ENCODE data around the gene RPTOR. TPM values are rescaled to one million over a fixed set of nuclear protein-coding genes. Genes with fewer than 3 reads are reported as not detected.

RPTOR gene
- total RNA-seq, 1 experiment from 2014 or later, result 66.7 TPM

- no peaks in the 10 kb centered on the region for H3K27me3 Mint-ChIP-seq (ENCODE audit: insufficient read depth, unreplicated experiment)
- peaks cover 57% of the 10 kb centered on the region for H3K36me3 Mint-ChIP-seq (ENCODE audit: insufficient read depth, unreplicated experiment)
- no peak overlapping the region for H3K4me3 ChIP-seq (ENCODE audit: low read depth, low read length)
- no peaks in the 10 kb centered on the region for H3K27me3 ChIP-seq (replicated peaks; ENCODE audit: control insufficient read depth, insufficient read depth, low read length)
- no TSS peak for BruUV-seq (replicated peaks)
- POLR2A ChIA-PET, result interaction anchor here (1.0 to 2.5 kb wide), 3 partner anchors 29 to 337 kb away, joined by 3 to 9 read pairs (median 4); no protein-coding TSS in a partner anchor
- DNase-seq, result peak; percentile 87
- TF ChIP-seq, protein P1, sequence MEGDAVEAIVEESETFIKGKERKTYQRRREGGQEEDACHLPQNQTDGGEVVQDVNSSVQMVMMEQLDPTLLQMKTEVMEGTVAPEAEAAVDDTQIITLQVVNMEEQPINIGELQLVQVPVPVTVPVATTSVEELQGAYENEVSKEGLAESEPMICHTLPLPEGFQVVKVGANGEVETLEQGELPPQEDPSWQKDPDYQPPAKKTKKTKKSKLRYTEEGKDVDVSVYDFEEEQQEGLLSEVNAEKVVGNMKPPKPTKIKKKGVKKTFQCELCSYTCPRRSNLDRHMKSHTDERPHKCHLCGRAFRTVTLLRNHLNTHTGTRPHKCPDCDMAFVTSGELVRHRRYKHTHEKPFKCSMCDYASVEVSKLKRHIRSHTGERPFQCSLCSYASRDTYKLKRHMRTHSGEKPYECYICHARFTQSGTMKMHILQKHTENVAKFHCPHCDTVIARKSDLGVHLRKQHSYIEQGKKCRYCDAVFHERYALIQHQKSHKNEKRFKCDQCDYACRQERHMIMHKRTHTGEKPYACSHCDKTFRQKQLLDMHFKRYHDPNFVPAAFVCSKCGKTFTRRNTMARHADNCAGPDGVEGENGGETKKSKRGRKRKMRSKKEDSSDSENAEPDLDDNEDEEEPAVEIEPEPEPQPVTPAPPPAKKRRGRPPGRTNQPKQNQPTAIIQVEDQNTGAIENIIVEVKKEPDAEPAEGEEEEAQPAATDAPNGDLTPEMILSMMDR (IDR thresholded peaks at IDR 0.05; ENCODE audit: insufficient read depth in 1 of 2, low read depth in 1 of 2, low read length in 1 of 2, severe bottlenecking in 1 of 2, unreplicated experiment in 1 of 2), result no peak
- H3K4me1 Mint-ChIP-seq (ENCODE audit: low read depth, unreplicated experiment), result peaks cover 52% of the 10 kb centered on the region
- H3K4me1 ChIP-seq, result peaks cover 31% of the 10 kb centered on the region
- peaks cover 16% of the 10 kb centered on the region for H3K9me3 Mint-ChIP-seq (ENCODE audit: unreplicated experiment)
- H3K27ac Mint-ChIP-seq (ENCODE audit: unreplicated experiment), result peak overlapping the region; percentile 88
- H3K9me3 ChIP-seq, result 0 out of 2 replicates have a peak, but pooled peaks cover 3% of the 10 kb centered on the region
- intact Hi-C loops (cut with micrococcal nuclease; ENCODE audit: unreplicated experiment), result loop anchor here (2.0 kb wide), 1 partner anchor 29 kb away; no protein-coding TSS in a partner anchor
- H3K4me3 Mint-ChIP-seq (ENCODE audit: unreplicated experiment), result peak overlapping the region; percentile 62
- CTCF ChIA-PET, result interaction anchor here (0.5 to 1.1 kb wide), 6 partner anchors 17 to 693 kb away, joined by 3 read pairs; no protein-coding TSS in a partner anchor
- H3K36me3 ChIP-seq (ENCODE audit: control insufficient read depth, insufficient read depth, low read length), result peaks cover 1% of the 10 kb centered on the region
Measured at GRCh38 chr17:80791758-80792284, 247.2 kb downstream of the RPTOR start.

DNA sequence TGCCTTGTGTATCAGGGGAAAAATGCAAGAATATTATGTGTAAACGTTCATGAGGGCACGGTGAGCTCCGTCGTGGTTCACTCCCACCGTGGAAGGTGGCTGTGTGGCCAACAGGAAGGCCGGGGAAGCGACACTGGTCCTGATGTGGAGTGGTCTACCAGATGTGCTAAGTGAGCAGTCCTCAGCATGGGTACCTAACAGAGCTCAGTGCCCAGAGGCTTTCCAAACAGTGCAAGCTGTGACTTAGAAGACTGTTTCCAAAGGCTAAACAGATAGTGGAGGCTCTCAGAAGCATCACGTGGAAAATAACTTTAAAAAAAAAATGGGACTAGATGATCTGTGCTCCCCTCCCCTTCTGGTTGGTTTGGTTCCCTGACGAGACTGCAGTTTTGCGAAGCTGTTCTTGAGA lies 247.7 kb downstream of the RPTOR start:
- Mint-ChIP-seq H3K27me3 (ENCODE audit: insufficient read depth, unreplicated experiment) (no peaks in the 10 kb centered on the region), H3K36me3 (ENCODE audit: insufficient read depth, unreplicated experiment) (peaks cover 60% of the 10 kb centered on the region), H3K9me3 (ENCODE audit: unreplicated experiment) (peaks cover 15% of the 10 kb centered on the region), H3K4me1 (ENCODE audit: low read depth, unreplicated experiment) (peaks cover 52% of the 10 kb centered on the region), H3K4me3 (ENCODE audit: unreplicated experiment) (peak overlapping the region; percentile 62), H3K27ac (ENCODE audit: unreplicated experiment) (peak overlapping the region; percentile 88)
- ChIA-PET CTCF (interaction anchor here (0.5 kb wide), 1 partner anchor 692 kb away, joined by 3 read pairs; no protein-coding TSS in a partner anchor), POLR2A (interaction anchor here (1.5 to 2.5 kb wide), 2 partner anchors 28 to 41 kb away, joined by 4 to 9 read pairs; no protein-coding TSS in a partner anchor)
- TF ChIP-seq, protein P1 (IDR thresholded peaks at IDR 0.05; ENCODE audit: insufficient read depth in 1 of 2, low read depth in 1 of 2, low read length in 1 of 2, severe bottlenecking in 1 of 2, unreplicated experiment in 1 of 2), result no peak
- intact Hi-C loops (cut with micrococcal nuclease; ENCODE audit: unreplicated experiment), result no loop called here
- peaks cover 1% of the 10 kb centered on the region for H3K36me3 ChIP-seq (ENCODE audit: control insufficient read depth, insufficient read depth, low read length)
- no peak overlapping the region for H3K4me3 ChIP-seq (ENCODE audit: low read depth, low read length)
- BruUV-seq (replicated peaks), result no TSS peak
- H3K9me3 ChIP-seq, result 0 out of 2 replicates have a peak, but pooled peaks cover 3% of the 10 kb centered on the region
- no peaks in the 10 kb centered on the region for H3K27me3 ChIP-seq (replicated peaks; ENCODE audit: control insufficient read depth, insufficient read depth, low read length)
- peak in 1 of 2 experiments; percentile 26 for DNase-seq
- peaks cover 31% of the 10 kb centered on the region for H3K4me1 ChIP-seq

DNA sequence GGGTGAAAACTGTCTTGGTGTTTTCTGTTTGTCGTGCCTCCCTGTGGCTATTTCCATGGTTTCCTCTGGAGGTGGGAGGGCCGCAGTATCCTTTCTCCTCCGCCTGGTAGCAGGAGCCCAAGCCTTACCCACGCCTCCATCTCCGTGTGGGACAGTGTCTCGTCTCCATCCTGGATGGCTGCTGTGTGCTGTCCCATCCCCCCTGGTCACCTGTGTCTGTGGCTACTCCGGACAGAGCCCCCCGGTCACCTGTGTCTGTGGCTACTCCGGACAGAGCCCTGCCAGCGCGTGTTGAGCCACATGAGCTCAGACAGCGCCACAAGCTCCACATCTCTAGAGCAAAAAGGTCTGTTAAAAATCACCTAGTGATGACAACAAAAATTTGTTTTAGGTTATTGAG lies 248.8 kb downstream of the RPTOR start:
- H3K9me3 ChIP-seq, result no peaks in the 10 kb centered on the region
- peaks cover 49% of the 10 kb centered on the region for H3K4me1 Mint-ChIP-seq (ENCODE audit: low read depth, unreplicated experiment)
- no peak overlapping the region for H3K4me3 ChIP-seq (ENCODE audit: low read depth, low read length)
- peaks cover 5% of the 10 kb centered on the region for H3K9me3 Mint-ChIP-seq (ENCODE audit: unreplicated experiment)
- peak overlapping the region; percentile 68 for H3K27ac Mint-ChIP-seq (ENCODE audit: unreplicated experiment)
- H3K4me1 ChIP-seq, result peaks cover 30% of the 10 kb centered on the region
- POLR2A ChIA-PET, result interaction anchor here (2.5 kb wide), 1 partner anchor 39 kb away, joined by 9 read pairs; no protein-coding TSS in a partner anchor
- intact Hi-C loops (cut with micrococcal nuclease; ENCODE audit: unreplicated experiment), result no loop called here
- H3K36me3 ChIP-seq (ENCODE audit: control insufficient read depth, insufficient read depth, low read length), result peaks cover 1% of the 10 kb centered on the region
- no peaks in the 10 kb centered on the region for H3K27me3 Mint-ChIP-seq (ENCODE audit: insufficient read depth, unreplicated experiment)
- H3K27me3 ChIP-seq (replicated peaks; ENCODE audit: control insufficient read depth, insufficient read depth, low read length), result no peaks in the 10 kb centered on the region
- DNase-seq, result peak in 1 of 2 experiments; percentile 25
- H3K36me3 Mint-ChIP-seq (ENCODE audit: insufficient read depth, unreplicated experiment), result peaks cover 66% of the 10 kb centered on the region
- BruUV-seq (replicated peaks), result no TSS peak
- CTCF ChIA-PET, result no interaction called here
- TF ChIP-seq, protein P1 (IDR thresholded peaks at IDR 0.05; ENCODE audit: insufficient read depth in 1 of 2, low read depth in 1 of 2, low read length in 1 of 2, severe bottlenecking in 1 of 2, unreplicated experiment in 1 of 2), result no peak
- no peak overlapping the region for H3K4me3 Mint-ChIP-seq (ENCODE audit: unreplicated experiment)
